Measurements from ENCODE around the gene RNF182. TPM values are rescaled to one million over a fixed set of nuclear protein-coding genes. Genes with fewer than 3 reads are reported as not detected.

RNF182 gene
- total RNA-seq, 2 experiments from 2014 or later = not detected

- Mint-ChIP-seq H3K27ac (no peak overlapping the region), H3K4me1 (ENCODE audit: low read depth) (no peaks in the 10 kb centered on the region), H3K9me3 (peaks cover 12% of the 10 kb centered on the region), H3K36me3 (ENCODE audit: low read depth) (no peaks in the 10 kb centered on the region), H3K4me3 (no peak overlapping the region), H3K27me3 (peaks cover 12% of the 10 kb centered on the region)
- CTCF ChIA-PET = interaction anchor here (1.1 kb wide), 1 partner anchor 19 kb away, joined by 3 read pairs; no protein-coding TSS in a partner anchor
- ATAC-seq (no peak), DNase-seq (no peak)
- POLR2A ChIA-PET = no interaction called here
- no peak for TF ChIP-seq CTCF (IDR thresholded peaks at IDR 0.05)
- intact Hi-C loops (cut with micrococcal nuclease) = no loop called here
These were observed 21.8 kb downstream of the RNF182 start for GRCh38 chr6:13946506-13946905.

- no peak for DNase-seq
- Mint-ChIP-seq H3K27me3 (peaks cover 11% of the 10 kb centered on the region), H3K4me1 (ENCODE audit: low read depth) (no peaks in the 10 kb centered on the region), H3K9me3 (peaks cover 9% of the 10 kb centered on the region), H3K36me3 (ENCODE audit: low read depth) (no peaks in the 10 kb centered on the region), H3K4me3 (no peak overlapping the region), H3K27ac (no peak overlapping the region)
- ChIA-PET POLR2A (no interaction called here), CTCF (no interaction called here)
- ATAC-seq = no peak
- intact Hi-C loops (cut with micrococcal nuclease) = no loop called here
- no peak for TF ChIP-seq CTCF (IDR thresholded peaks at IDR 0.05)
These were observed 22.9 kb downstream of the RNF182 start for GRCh38 chr6:13947611-13948178.

GRCh38 chr6:13952101-13952500, 27.3 kb downstream of the RNF182 start:
- peaks cover 7% of the 10 kb centered on the region for H3K27me3 Mint-ChIP-seq
- TF ChIP-seq CTCF (IDR thresholded peaks at IDR 0.05) = no peak
- ChIA-PET CTCF (no interaction called here), POLR2A (no interaction called here)
- ATAC-seq = no peak
- H3K27ac Mint-ChIP-seq = no peak overlapping the region
- H3K9me3 Mint-ChIP-seq = peaks cover 9% of the 10 kb centered on the region
- H3K36me3 Mint-ChIP-seq (ENCODE audit: low read depth) = no peaks in the 10 kb centered on the region
- no peak overlapping the region for H3K4me3 Mint-ChIP-seq
- intact Hi-C loops (cut with micrococcal nuclease) = no loop called here
- H3K4me1 Mint-ChIP-seq (ENCODE audit: low read depth) = no peaks in the 10 kb centered on the region
- DNase-seq = no peak

- ChIA-PET CTCF (no interaction called here), POLR2A (no interaction called here)
- H3K27ac Mint-ChIP-seq = no peak overlapping the region
- H3K27me3 Mint-ChIP-seq = peaks cover 8% of the 10 kb centered on the region
- intact Hi-C loops (cut with micrococcal nuclease) = no loop called here
- TF ChIP-seq CTCF (IDR thresholded peaks at IDR 0.05) = no peak
- ATAC-seq = no peak
- H3K9me3 Mint-ChIP-seq = peaks cover 3% of the 10 kb centered on the region
- no peaks in the 10 kb centered on the region for H3K4me1 Mint-ChIP-seq (ENCODE audit: low read depth)
- DNase-seq = no peak
- no peak overlapping the region for H3K4me3 Mint-ChIP-seq
- no peaks in the 10 kb centered on the region for H3K36me3 Mint-ChIP-seq (ENCODE audit: low read depth)
These were observed 28.4 kb downstream of the RNF182 start for GRCh38 chr6:13953061-13953705.

- TF ChIP-seq CTCF (IDR thresholded peaks at IDR 0.05) = no peak
- DNase-seq (no peak), ATAC-seq (no peak)
- peaks cover 21% of the 10 kb centered on the region for H3K27me3 Mint-ChIP-seq
- no peaks in the 10 kb centered on the region for H3K9me3 Mint-ChIP-seq
- no peak overlapping the region for H3K4me3 Mint-ChIP-seq
- POLR2A ChIA-PET = no interaction called here
- H3K27ac Mint-ChIP-seq = no peak overlapping the region
- intact Hi-C loops (cut with micrococcal nuclease) = no loop called here
- H3K36me3 Mint-ChIP-seq (ENCODE audit: low read depth) = no peaks in the 10 kb centered on the region
- CTCF ChIA-PET = interaction anchor here (0.8 kb wide), 1 partner anchor 81 kb away, joined by 3 read pairs; no protein-coding TSS in a partner anchor
- no peaks in the 10 kb centered on the region for H3K4me1 Mint-ChIP-seq (ENCODE audit: low read depth)
These were observed 40.9 kb downstream of the RNF182 start for GRCh38 chr6:13965582-13966127.
